Mucosa of stomach (tissue), 1 donor: ENCODE data around the gene FRMD4A.

ENCODE experiments used
- H3K27me3 ChIP-seq: one replicate; pipeline ENCODE4 v1.7.0; 2013; ENCODE audit warnings: mild to moderate bottlenecking, low read length; ENCODE audit not compliant: control insufficient read depth, insufficient read depth
- H3K36me3 ChIP-seq: one replicate; pipeline ENCODE4 v1.7.0; 2013; ENCODE audit warnings: low read length; ENCODE audit not compliant: control insufficient read depth, insufficient read depth
- H3K4me1 ChIP-seq: one replicate; pipeline ENCODE4 v1.7.0; 2013; ENCODE audit warnings: mild to moderate bottlenecking, low read length; ENCODE audit not compliant: control insufficient read depth, insufficient read depth
- H3K4me3 ChIP-seq: one replicate; pipeline ENCODE4 v1.7.0; 2013; ENCODE audit warnings: low read length
- H3K9ac ChIP-seq: one replicate; pipeline ENCODE4 v1.7.0; 2013; ENCODE audit warnings: mild to moderate bottlenecking, low read length, moderate library complexity
- H3K9me3 ChIP-seq: one replicate; pipeline ENCODE4 v1.7.0; 2013; ENCODE audit warnings: mild to moderate bottlenecking, low read length, moderate library complexity; ENCODE audit not compliant: control insufficient read depth
- donor health status: Pancreatic carcinoma.

The FRMD4A gene

GRCh38 chr10:13684252-13684791 is 646.4 kb downstream of the FRMD4A start:
- Histone ChIP-seq H3K9me3 (no peaks in the 10 kb centered on the region), H3K4me1 (peaks cover 28% of the 10 kb centered on the region), H3K9ac (no peak overlapping the region), H3K27me3 (no peaks in the 10 kb centered on the region), H3K36me3 (no peaks in the 10 kb centered on the region), H3K4me3 (no peak overlapping the region)

- Histone ChIP-seq H3K4me3 (no peak overlapping the region), H3K9me3 (no peaks in the 10 kb centered on the region), H3K4me1 (peaks cover 28% of the 10 kb centered on the region), H3K27me3 (no peaks in the 10 kb centered on the region), H3K36me3 (no peaks in the 10 kb centered on the region), H3K9ac (no peak overlapping the region)
Observed at GRCh38 chr10:13683017-13683416, 647.7 kb downstream of the FRMD4A start.

DNA sequence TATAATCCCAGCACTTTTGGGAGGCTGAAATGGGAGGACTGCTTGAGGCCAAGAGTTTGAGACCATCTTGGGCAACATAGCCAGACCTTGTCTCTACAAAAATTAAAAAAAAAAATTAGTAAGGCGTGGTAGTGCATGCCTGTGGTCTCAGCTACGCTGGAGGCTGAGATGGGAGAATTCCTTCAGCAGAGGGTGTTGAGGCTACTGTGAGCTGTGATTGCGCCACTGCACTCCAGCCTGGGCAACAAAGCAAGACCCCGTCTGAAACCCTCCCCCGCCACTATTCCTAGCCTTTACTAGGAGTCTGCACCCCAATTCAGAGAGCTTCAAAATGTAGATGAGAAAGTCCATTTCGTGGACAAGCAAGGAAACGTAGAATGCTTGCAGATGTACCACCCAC is 648.8 kb downstream of the FRMD4A start:
- peaks cover 28% of the 10 kb centered on the region for H3K4me1 ChIP-seq

DNA sequence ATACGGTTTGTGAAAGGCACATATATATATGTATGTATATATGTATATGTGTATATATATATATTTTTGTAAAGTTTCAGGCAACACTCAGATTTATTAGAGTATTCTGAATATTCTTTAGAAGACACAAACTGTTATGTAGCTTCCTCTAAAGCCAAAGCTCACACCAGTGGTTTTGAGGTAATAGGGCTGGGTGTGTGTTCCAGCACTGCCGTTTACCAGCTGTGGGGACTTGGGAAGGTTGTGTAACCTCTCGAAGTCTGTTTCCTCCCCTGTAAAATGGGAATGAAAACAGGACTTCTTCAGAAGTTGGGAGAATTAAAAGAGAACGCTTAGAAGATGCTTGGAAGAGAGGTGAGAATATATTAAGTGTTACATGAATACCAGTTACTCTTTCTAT is 649.2 kb downstream of the FRMD4A start:
- H3K27me3 ChIP-seq: no peaks in the 10 kb centered on the region
- H3K9ac ChIP-seq: no peak overlapping the region
- H3K4me1 ChIP-seq: peaks cover 28% of the 10 kb centered on the region
- no peaks in the 10 kb centered on the region for H3K36me3 ChIP-seq
- no peaks in the 10 kb centered on the region for H3K9me3 ChIP-seq
- H3K4me3 ChIP-seq: no peak overlapping the region

More for the DNA sequence above, 648.8 kb downstream of the FRMD4A start:
- Histone ChIP-seq H3K4me3 (no peak overlapping the region), H3K36me3 (no peaks in the 10 kb centered on the region), H3K9me3 (no peaks in the 10 kb centered on the region), H3K27me3 (no peaks in the 10 kb centered on the region), H3K9ac (no peak overlapping the region)

DNA sequence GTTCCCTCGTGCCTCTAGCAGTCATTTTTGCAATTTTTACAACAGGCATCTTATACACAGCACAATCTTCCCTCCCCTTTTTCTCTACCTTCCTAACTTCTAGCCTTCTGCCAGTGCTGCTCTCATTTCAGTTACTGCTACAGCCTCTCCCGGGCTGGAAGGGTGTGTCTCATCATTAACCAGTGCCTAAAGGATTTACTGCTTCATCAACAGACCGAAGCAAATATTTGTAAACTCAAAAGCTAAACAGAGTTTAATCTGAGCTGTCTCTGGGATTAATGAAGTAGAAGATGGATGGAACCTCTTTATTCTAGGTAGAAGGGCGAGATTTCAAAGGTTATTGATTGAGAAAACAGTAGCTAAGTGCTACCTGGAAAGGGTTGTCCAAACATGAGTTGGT is 649.6 kb downstream of the FRMD4A start:
- Histone ChIP-seq H3K4me3 (no peak overlapping the region), H3K9me3 (no peaks in the 10 kb centered on the region), H3K9ac (no peak overlapping the region), H3K36me3 (no peaks in the 10 kb centered on the region), H3K27me3 (no peaks in the 10 kb centered on the region), H3K4me1 (peaks cover 28% of the 10 kb centered on the region)

DNA sequence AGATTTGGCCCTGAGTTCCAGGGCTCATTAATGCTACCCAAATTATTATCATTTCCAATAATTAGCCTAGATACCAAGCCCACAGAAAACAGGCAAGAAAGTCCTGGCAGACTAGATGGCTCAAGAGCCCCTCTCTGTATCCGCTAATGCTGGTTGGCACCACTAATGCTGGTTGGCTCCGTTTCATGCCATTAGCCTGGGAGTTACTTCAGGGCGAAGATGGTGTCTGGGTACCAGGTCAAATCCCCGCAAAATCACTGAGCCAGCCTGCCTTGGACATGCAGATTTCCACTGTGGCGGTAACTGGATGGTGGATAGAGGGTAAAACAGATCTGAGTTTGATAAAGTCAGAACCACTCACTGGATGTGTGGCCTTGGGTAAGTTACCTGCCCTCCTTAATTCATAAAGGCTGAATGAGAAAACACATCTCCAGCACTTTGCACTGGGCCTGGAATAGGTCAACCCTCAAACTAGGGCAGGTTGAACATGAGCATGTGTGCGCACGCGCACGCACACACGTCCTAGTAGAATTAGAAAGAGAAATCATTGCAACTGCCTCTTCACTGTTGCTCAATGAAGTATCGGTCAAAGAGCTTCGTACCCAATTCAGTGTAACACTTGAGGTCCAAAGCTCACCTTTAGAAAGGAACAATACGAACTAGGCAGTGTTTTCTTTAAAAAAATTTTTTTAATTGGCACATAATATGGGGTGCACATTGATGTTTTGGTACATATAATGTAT is 652.5 kb downstream of the FRMD4A start:
- H3K36me3 ChIP-seq: no peaks in the 10 kb centered on the region
- H3K9me3 ChIP-seq: no peaks in the 10 kb centered on the region
- H3K4me3 ChIP-seq: no peak overlapping the region
- H3K27me3 ChIP-seq: no peaks in the 10 kb centered on the region
- H3K9ac ChIP-seq: no peak overlapping the region
- peaks cover 28% of the 10 kb centered on the region for H3K4me1 ChIP-seq

- no peaks in the 10 kb centered on the region for H3K36me3 ChIP-seq
- H3K27me3 ChIP-seq: no peaks in the 10 kb centered on the region
- H3K9ac ChIP-seq: no peak overlapping the region
- no peaks in the 10 kb centered on the region for H3K9me3 ChIP-seq
- no peak overlapping the region for H3K4me3 ChIP-seq
- H3K4me1 ChIP-seq: peaks cover 7% of the 10 kb centered on the region
Observed at GRCh38 chr10:13674645-13675588, 655.8 kb downstream of the FRMD4A start.

GRCh38 chr10:13673156-13673555 is 657.6 kb downstream of the FRMD4A start:
- no peak overlapping the region for H3K4me3 ChIP-seq
- H3K27me3 ChIP-seq: no peaks in the 10 kb centered on the region
- H3K36me3 ChIP-seq: no peaks in the 10 kb centered on the region

DNA sequence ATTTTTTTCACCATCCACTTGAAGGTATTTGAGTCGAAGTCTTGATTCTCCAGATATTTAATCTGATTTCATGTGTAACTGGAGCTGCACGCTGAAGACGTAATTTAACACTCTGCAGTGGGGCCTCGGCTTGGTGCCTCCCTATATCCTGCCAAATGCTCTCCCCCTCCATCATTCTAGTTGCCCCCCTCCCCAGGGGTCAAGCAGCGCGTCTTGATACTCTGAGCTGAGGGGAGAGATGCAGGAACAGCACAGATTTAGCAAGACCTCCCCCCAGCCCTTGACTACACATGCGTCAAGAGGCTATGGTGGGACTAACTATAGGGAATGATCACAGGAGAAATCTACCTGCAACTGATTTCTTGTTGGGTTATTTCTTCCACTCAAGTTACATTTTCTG is 658.2 kb downstream of the FRMD4A start:
- no peak overlapping the region for H3K4me3 ChIP-seq
- H3K36me3 ChIP-seq: no peaks in the 10 kb centered on the region
- H3K9ac ChIP-seq: no peak overlapping the region
- no peaks in the 10 kb centered on the region for H3K9me3 ChIP-seq
- peaks cover 14% of the 10 kb centered on the region for H3K4me1 ChIP-seq
- H3K27me3 ChIP-seq: no peaks in the 10 kb centered on the region

More at GRCh38 chr10:13673156-13673555, 657.6 kb downstream of the FRMD4A start:
- no peak overlapping the region for H3K9ac ChIP-seq
- H3K9me3 ChIP-seq: no peaks in the 10 kb centered on the region
- peaks cover 14% of the 10 kb centered on the region for H3K4me1 ChIP-seq

DNA sequence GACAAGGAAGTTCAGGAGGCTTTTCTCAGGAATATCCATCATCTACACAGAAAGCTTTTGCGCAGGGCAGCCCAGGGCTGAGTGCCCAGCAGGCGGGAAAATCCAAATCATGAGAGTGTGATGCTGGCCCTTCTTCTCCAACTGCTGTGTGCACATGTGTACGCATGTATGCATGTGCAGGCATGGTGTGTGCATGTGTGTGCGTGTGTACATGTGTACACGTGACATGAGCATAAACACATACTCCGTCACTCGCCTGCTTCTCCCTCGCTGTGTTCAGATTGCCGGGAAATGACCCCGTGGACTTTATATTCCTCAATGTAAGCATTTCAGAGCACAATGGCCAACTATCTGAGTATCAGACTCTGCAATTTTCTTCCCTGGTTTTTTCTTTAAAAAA is 658.8 kb downstream of the FRMD4A start:
- H3K4me3 ChIP-seq: no peak overlapping the region
- H3K9me3 ChIP-seq: no peaks in the 10 kb centered on the region
- H3K36me3 ChIP-seq: no peaks in the 10 kb centered on the region

GRCh38 chr10:13670311-13670710 is 660.4 kb downstream of the FRMD4A start:
- no peaks in the 10 kb centered on the region for H3K27me3 ChIP-seq
- H3K9ac ChIP-seq: no peak overlapping the region
- H3K4me3 ChIP-seq: no peak overlapping the region
- no peaks in the 10 kb centered on the region for H3K36me3 ChIP-seq
- peaks cover 14% of the 10 kb centered on the region for H3K4me1 ChIP-seq
- H3K9me3 ChIP-seq: no peaks in the 10 kb centered on the region

More for the DNA sequence above, 658.8 kb downstream of the FRMD4A start:
- no peaks in the 10 kb centered on the region for H3K27me3 ChIP-seq
- peaks cover 14% of the 10 kb centered on the region for H3K4me1 ChIP-seq
- no peak overlapping the region for H3K9ac ChIP-seq

DNA sequence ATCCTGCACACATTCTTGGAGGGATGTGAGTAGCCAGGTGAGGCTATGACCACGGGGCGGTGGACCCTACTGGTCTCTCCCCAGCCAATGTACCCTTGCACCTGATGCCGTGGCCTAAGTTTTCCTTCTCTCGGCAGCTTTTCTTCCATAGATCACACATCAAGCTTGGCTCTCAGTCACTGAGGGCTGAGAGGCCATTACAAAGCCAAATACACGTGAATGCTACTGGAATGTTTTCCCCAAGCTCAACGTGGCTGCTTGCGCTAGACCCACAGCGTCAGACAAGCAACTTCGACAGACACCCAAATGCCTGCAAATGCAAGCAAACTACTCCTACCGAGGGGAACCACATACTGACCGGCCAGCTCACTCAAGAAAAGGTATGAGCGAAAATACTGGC is 660.8 kb downstream of the FRMD4A start:
- Histone ChIP-seq H3K4me3 (no peak overlapping the region), H3K36me3 (no peaks in the 10 kb centered on the region), H3K9ac (no peak overlapping the region)

More for the DNA sequence above, 660.8 kb downstream of the FRMD4A start:
- Histone ChIP-seq H3K27me3 (no peaks in the 10 kb centered on the region), H3K9me3 (no peaks in the 10 kb centered on the region), H3K4me1 (peaks cover 14% of the 10 kb centered on the region)
